Endothelial cell of umbilical vein (primary cell): ENCODE results near the gene BMPR1A. TPM values are rescaled to one million over a fixed set of nuclear protein-coding genes. Genes with fewer than 3 reads are reported as not detected.

ENCODE experiments used
- BruUV-seq: library from RNA; stranded (reverse); fragments of 400-500 nt; replicated peaks from 2 replicates; lab custom pipeline; 2021; lab: Mats Ljungman, UMichigan
- CTCF ChIA-PET: fragments of 300-600, 350-600 bp; sonication (Branson Sonifier 250); formaldehyde crosslinking; loops from one replicate; lab custom pipeline; 2021; ENCODE audit warnings: antibody characterized with exemption, inconsistent platforms; lab: Charles Lee
- POLR2A ChIA-PET: fragments of 300-600, 350-600 bp; sonication (Branson Sonifier 250); formaldehyde crosslinking; loops from one replicate; lab custom pipeline; 2021; ENCODE audit warnings: antibody characterized with exemption, inconsistent platforms; lab: Charles Lee
- DNase-seq: peaks from one replicate; pipeline ENCODE4 v3.0.0-alpha.2; 2011; ENCODE audit warnings: low read depth, low spot score
- FAIRE-seq: peaks from 2 replicates; lab custom pipeline; 2011; peaks lifted over from hg19 to GRCh38; lab: Jason Lieb, UNC
- H2AFZ ChIP-seq: 2 replicates; pipeline ENCODE4 v1.6.0; 2012; ENCODE audit warnings: low read depth, low read length, control low read depth, inconsistent platforms
- H3K27ac ChIP-seq: 2 replicates; pipeline ENCODE4 v1.5.1; 2011; ENCODE audit warnings: low read depth, mild to moderate bottlenecking, control low read depth, low read length, moderate library complexity; ENCODE audit not compliant: insufficient read depth
- H3K27me3 ChIP-seq, 2 experiments: 2 replicates each; pipeline versions ENCODE4 v1.6.0 to v1.6.1; 2011; ENCODE audit warnings: low read length in 2 of 2, mixed read lengths in 1 of 2; ENCODE audit not compliant: control insufficient read depth in 2 of 2, insufficient read depth in 2 of 2
- H3K36me3 ChIP-seq, 2 experiments: 2 replicates in 1 of 2; 3 replicates in 1 of 2; pipeline ENCODE4 v1.5.1; 2011; ENCODE audit warnings: low read length in 2 of 2, mild to moderate bottlenecking in 1 of 2, moderate library complexity in 1 of 2; ENCODE audit not compliant: control insufficient read depth in 2 of 2, insufficient read depth in 2 of 2; ENCODE audit errors: extremely low read depth in 1 of 2
- H3K4me1 ChIP-seq: 3 replicates; pipeline ENCODE4 v1.5.1; 2011; ENCODE audit warnings: mild to moderate bottlenecking, low read length; ENCODE audit not compliant: control insufficient read depth, insufficient read depth; ENCODE audit errors: extremely low read depth
- H3K4me2 ChIP-seq: 2 replicates; pipeline ENCODE4 v1.6.1; 2011; ENCODE audit warnings: low read length, control low read depth, mixed read lengths; ENCODE audit not compliant: insufficient read depth
- H3K4me3 ChIP-seq, 3 experiments: fragments of 200-600 bp in 1 of 3; sonication (generic), shearing (Covaris generic) in 1 of 3; replicated peaks in 1 of 3; 2 replicates each; pipeline ENCODE4 v1.5.1; 2011 to 2016; ENCODE audit warnings: control low read depth in 3 of 3, low read length in 3 of 3, mild to moderate bottlenecking in 2 of 3, inconsistent platforms in 1 of 3, low read depth in 1 of 3, moderate library complexity in 1 of 3; ENCODE audit not compliant: insufficient read depth in 1 of 3
- H3K79me2 ChIP-seq: 2 replicates; pipeline ENCODE4 v1.6.0; 2012; ENCODE audit warnings: low read length, inconsistent platforms; ENCODE audit not compliant: control insufficient read depth, insufficient read depth
- H3K9ac ChIP-seq: replicated peaks from 2 replicates; pipeline ENCODE3; 2011; ENCODE audit warnings: low read length, control low read depth; ENCODE audit not compliant: insufficient read depth; ENCODE audit errors: extremely low read depth
- H3K9me1 ChIP-seq: replicated peaks from 3 replicates; pipeline ENCODE4 v1.6.0; 2011; ENCODE audit warnings: mild to moderate bottlenecking, low read length; ENCODE audit not compliant: control insufficient read depth, insufficient read depth; ENCODE audit errors: extremely low read depth
- H3K9me3 ChIP-seq: replicated peaks from 2 replicates; pipeline ENCODE4 v1.5.1; 2012; ENCODE audit warnings: low read length, inconsistent platforms; ENCODE audit not compliant: control insufficient read depth, insufficient read depth
- H4K20me1 ChIP-seq: replicated peaks from 2 replicates; pipeline ENCODE3; 2011; ENCODE audit warnings: mild to moderate bottlenecking, low read length; ENCODE audit not compliant: control insufficient read depth, insufficient read depth; ENCODE audit errors: extremely low read depth
- EZH2 ChIP-seq: IDR thresholded peaks from 2 replicates; pipeline ENCODE4 v1.6.1; 2012; ENCODE audit warnings: borderline replicate concordance, low read depth, mild to moderate bottlenecking, moderate library complexity, low read length, inconsistent platforms; ENCODE audit not compliant: severe bottlenecking
- FOS ChIP-seq: IDR thresholded peaks from 2 replicates; pipeline ENCODE4 v1.6.1; 2011; ENCODE audit warnings: mild to moderate bottlenecking, low read length, moderate library complexity, borderline replicate concordance; ENCODE audit not compliant: insufficient read depth
- GATA2 ChIP-seq: IDR thresholded peaks from 2 replicates; pipeline ENCODE4 v1.7.0; 2011; ENCODE audit warnings: low read depth, mild to moderate bottlenecking, moderate library complexity, mixed read lengths, low read length; ENCODE audit not compliant: insufficient read length, insufficient read depth
- JUN ChIP-seq: IDR thresholded peaks from 2 replicates; pipeline ENCODE4 v1.6.1; 2011; ENCODE audit warnings: borderline replicate concordance, low read depth; ENCODE audit not compliant: insufficient read length, insufficient read depth
- MAX ChIP-seq: IDR thresholded peaks from 2 replicates; pipeline ENCODE4 v1.6.1; 2011; ENCODE audit not compliant: insufficient read depth, insufficient read length
- MYC ChIP-seq: IDR thresholded peaks from one replicate; pipeline ENCODE4 v1.6.1; 2011; ENCODE audit warnings: mild to moderate bottlenecking, low read depth, low read length
- POLR2A ChIP-seq: IDR thresholded peaks from 2 replicates; pipeline ENCODE4 v1.6.1; 2012; ENCODE audit warnings: low read depth, mild to moderate bottlenecking, control low read depth, low read length
- POLR2AphosphoS5 ChIP-seq: IDR thresholded peaks from 2 replicates; pipeline ENCODE4 v1.6.1; 2012; ENCODE audit warnings: low read depth, mild to moderate bottlenecking, control low read depth, low read length, moderate library complexity; ENCODE audit not compliant: insufficient read depth
- dilution Hi-C: fragments of 300-500 bp; cut with MboI; formaldehyde crosslinking; loops from one replicate; pipeline ENCODE4 v1.15.0; 2019; ENCODE audit warnings: low sequenced_read_pairs; ENCODE audit not compliant: extremely low pct_ligation_motif_present
- intact Hi-C: fragments of 100-400 bp; cut with micrococcal nuclease; formaldehyde crosslinking; loops from one replicate; pipeline ENCODE4 v1.10.0; 2022
- polyA plus RNA-seq, 4 experiments: library from polyadenylated mRNA; depleted of rRNA in 3 of 4; stranded (reverse) in 3 of 4; unstranded in 1 of 4; fragments of >200 nt; gene quantifications; 2 replicates each; pipeline versions ENCODE4 v1.2.1 to v1.2.3, GENCODE V29; 2011 to 2012; ENCODE audit warnings: missing spikeins in 1 of 4
- total RNA-seq: library from RNA; stranded (reverse); gene quantifications from 2 replicates; pipeline ENCODE4 v1.2.3, GENCODE V29; 2021
- TF ChIP-seq, protein P1 (sequence below), 2 donors: IDR thresholded peaks; 1 replicate in 1 of 2; 2 replicates in 1 of 2; pipeline ENCODE4 v1.5.1; 2011; ENCODE audit warnings: low read length in 2 of 2, mild to moderate bottlenecking in 2 of 2, moderate library complexity in 2 of 2, control low read depth in 1 of 2, inconsistent platforms in 1 of 2, low read depth in 1 of 2; ENCODE audit not compliant: insufficient read depth in 1 of 2; ENCODE audit errors: extremely low read depth in 1 of 2

The BMPR1A gene
- total and polyA plus RNA-seq, 2 donors (not counting 3 experiments of a cell fraction or from before 2014, with no cell fraction given) = not detected

DNA sequence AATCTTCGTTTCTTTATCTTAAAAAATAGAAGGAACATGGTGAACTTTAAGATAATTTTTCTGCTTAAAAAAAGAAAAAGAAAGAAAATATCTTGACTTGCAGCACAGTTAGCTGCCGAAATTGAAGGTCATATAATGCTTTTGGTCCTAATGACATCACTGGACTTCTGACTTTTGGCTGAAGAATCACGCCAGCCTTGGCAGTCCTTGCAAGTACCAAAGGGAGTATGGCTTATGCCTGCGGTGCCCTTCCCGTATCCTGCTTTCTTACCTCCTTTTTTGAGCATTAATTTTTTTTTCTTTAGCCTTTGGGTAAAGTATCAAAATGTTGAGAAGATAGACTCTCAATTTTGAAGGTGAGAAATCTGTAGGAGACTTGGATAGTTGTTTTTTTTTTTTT is 7.0 kb downstream of the BMPR1A start:
- no peak for FAIRE-seq
- no peak overlapping the region for H3K4me3 ChIP-seq
- peaks cover 54 to 74% of the 10 kb centered on the region in 2 experiments for H3K27me3 ChIP-seq
- H3K4me1 ChIP-seq = no peaks in the 10 kb centered on the region
- POLR2A ChIA-PET = interaction anchor here (0.6 kb wide), 1 partner anchor 839 kb away, joined by 6 read pairs; no protein-coding TSS in a partner anchor
- H3K9ac ChIP-seq = no peak overlapping the region
- DNase-seq = no peak
- intact Hi-C loops = no loop called here
- H3K79me2 ChIP-seq = no peaks in the 10 kb centered on the region
- no peak overlapping the region for H3K27ac ChIP-seq
- H4K20me1 ChIP-seq = no peaks in the 10 kb centered on the region
- no peak overlapping the region for H2AFZ ChIP-seq
- no peaks in the 10 kb centered on the region for H3K36me3 ChIP-seq
- H3K9me3 ChIP-seq = no peaks in the 10 kb centered on the region
- BruUV-seq = no TSS peak
- no peak overlapping the region for H3K4me2 ChIP-seq
- CTCF ChIA-PET = no interaction called here
- TF ChIP-seq MAX (no peak), MYC (no peak)
- no peaks in the 10 kb centered on the region for H3K9me1 ChIP-seq
- dilution Hi-C loops = no loop called here

DNA sequence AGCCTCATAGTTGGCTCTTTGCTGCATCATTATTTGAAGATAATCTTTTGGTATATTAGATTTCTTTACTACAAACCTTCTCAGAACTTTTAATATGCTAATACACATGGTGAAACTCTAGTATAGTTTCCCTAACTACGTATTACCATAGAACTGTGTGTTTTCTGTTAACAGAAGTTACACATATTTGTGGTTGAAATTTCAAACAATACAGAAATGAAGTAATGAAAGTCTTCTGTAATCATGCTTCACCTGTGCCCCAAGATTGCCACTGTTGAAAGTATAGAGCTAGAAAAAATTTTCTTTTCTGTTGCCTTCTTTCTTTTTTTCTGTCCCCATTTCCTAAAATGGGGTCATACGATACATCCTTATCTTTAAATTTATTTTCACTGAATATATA is 9.1 kb downstream of the BMPR1A start:
- Histone ChIP-seq H3K36me3 (no peaks in the 10 kb centered on the region), H3K27ac (no peak overlapping the region), H3K9me1 (no peaks in the 10 kb centered on the region), H3K27me3 (peaks cover 58 to 72% of the 10 kb centered on the region in 2 experiments), H3K4me2 (no peak overlapping the region), H4K20me1 (no peaks in the 10 kb centered on the region), H3K9ac (no peak overlapping the region), H3K4me3 (no peak overlapping the region), H3K79me2 (no peaks in the 10 kb centered on the region), H3K9me3 (no peaks in the 10 kb centered on the region), H2AFZ (no peak overlapping the region), H3K4me1 (no peaks in the 10 kb centered on the region)
- intact Hi-C loops = no loop called here
- POLR2A ChIA-PET = no interaction called here
- CTCF ChIA-PET = interaction anchor here (0.7 kb wide), 1 partner anchor 125 kb away, joined by 3 read pairs; no protein-coding TSS in a partner anchor
- dilution Hi-C loops = no loop called here
- DNase-seq (no peak), FAIRE-seq (no peak)
- no peak for TF ChIP-seq POLR2AphosphoS5
- no peak for TF ChIP-seq POLR2A
- TF ChIP-seq, protein P1, sequence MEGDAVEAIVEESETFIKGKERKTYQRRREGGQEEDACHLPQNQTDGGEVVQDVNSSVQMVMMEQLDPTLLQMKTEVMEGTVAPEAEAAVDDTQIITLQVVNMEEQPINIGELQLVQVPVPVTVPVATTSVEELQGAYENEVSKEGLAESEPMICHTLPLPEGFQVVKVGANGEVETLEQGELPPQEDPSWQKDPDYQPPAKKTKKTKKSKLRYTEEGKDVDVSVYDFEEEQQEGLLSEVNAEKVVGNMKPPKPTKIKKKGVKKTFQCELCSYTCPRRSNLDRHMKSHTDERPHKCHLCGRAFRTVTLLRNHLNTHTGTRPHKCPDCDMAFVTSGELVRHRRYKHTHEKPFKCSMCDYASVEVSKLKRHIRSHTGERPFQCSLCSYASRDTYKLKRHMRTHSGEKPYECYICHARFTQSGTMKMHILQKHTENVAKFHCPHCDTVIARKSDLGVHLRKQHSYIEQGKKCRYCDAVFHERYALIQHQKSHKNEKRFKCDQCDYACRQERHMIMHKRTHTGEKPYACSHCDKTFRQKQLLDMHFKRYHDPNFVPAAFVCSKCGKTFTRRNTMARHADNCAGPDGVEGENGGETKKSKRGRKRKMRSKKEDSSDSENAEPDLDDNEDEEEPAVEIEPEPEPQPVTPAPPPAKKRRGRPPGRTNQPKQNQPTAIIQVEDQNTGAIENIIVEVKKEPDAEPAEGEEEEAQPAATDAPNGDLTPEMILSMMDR (IDR thresholded peaks at IDR 0.05; ENCODE audit: extremely low read depth in 1 of 2, insufficient read depth in 1 of 2, low read depth in 1 of 2, low read length in 2 of 2) = no peak
- no peak for TF ChIP-seq GATA2
- TF ChIP-seq MYC = no peak
- TF ChIP-seq EZH2 = no peak
- no peak for TF ChIP-seq JUN
- no peak for TF ChIP-seq MAX
- no peak for TF ChIP-seq FOS
- no TSS peak for BruUV-seq
